GM21786 (cell line): ENCODE results near the gene DENND2D.
A peak's percentile ranks its signal among the peaks of the same experiment; 100 is the strongest.
"Not testable (repeated sequence)": the region's sequence is repeated elsewhere in the genome, so short reads cannot be mapped to it uniquely, and the experiment has no call there.

ENCODE experiments used
- ATAC-seq: cut with Tn5 transposase; IDR thresholded peaks from one replicate; pipeline ENCODE4 v1.9.1; 2021; ENCODE audit not compliant: unreplicated experiment

Gene DENND2D

DNA sequence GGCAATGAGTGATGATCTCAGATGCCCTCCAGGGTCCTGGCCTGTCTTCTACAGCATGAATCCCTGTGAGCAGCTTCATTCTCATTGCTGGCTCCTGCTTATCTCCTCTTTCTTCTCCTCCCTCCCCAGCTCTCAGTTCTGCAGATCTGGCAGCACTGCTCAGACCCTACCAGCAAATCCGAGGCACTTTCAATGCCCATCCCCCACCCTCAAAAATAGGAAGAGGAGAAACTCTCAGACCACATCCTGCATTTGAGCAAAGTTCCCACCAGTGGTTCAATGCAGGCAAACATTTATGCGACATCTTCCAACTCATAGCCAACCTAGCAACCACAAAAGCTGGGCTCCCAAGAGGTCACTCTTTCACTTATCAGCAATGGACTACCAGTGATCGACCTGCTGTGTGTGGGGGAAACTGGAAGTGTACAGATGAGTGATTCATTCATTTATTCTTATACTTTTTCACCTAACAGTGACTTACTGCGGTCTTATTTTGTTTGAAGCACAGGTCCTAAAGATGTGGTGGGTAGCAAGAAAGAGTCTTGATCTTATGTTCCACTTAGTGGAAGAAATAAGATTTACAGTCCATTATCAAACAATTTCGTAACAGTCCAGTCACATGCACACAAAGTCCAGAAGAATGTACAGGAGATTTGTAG, 21.3 kb upstream of the DENND2D start:
- ATAC-seq: peak; percentile 51

DNA sequence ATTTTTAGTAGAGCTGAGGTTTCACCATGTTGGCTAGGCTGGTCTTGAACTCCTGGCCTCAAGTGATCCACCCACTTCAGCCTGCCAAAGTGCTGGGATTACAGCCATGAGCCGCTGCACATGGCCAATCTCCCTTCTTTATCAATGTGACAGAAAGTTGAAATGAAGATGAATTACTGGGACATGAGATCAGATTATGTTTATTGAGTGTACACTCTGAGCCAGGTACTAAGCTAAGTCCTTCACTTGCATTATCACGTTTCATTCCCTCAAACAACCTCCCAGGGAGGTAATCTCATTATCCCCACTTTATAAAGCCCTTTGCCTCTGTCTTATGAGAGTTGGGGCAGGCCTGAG, 20.8 kb upstream of the DENND2D start:
- ATAC-seq: no peak

DNA sequence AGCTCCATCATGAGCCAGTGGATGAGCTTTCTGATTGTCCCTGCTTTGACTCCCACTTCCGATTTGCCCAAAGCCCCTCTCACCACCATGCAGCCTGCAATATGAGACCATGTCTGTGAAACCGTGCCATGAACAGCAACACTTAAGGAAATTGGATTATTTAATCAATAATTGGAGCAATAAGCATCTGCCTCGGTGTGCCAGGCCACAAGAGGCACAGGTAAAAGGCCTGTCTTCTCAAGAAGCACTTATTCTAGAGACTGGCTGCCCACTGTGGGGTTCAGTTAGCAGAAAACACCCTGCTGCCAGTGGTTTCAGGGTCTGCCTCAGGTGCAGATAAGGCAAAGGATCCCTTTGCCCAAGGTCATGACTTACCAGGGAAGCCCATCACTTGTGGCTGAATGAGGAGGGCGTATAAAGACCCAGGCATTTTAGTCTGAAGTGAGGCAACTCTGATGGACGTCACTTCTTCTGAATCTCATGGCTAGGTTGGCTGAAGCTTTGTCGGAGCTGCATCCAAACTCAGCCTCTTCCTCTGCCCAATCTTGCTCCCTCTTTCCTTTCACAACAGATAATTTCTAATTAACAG, 19.9 kb upstream of the DENND2D start:
- no peak for ATAC-seq

DNA sequence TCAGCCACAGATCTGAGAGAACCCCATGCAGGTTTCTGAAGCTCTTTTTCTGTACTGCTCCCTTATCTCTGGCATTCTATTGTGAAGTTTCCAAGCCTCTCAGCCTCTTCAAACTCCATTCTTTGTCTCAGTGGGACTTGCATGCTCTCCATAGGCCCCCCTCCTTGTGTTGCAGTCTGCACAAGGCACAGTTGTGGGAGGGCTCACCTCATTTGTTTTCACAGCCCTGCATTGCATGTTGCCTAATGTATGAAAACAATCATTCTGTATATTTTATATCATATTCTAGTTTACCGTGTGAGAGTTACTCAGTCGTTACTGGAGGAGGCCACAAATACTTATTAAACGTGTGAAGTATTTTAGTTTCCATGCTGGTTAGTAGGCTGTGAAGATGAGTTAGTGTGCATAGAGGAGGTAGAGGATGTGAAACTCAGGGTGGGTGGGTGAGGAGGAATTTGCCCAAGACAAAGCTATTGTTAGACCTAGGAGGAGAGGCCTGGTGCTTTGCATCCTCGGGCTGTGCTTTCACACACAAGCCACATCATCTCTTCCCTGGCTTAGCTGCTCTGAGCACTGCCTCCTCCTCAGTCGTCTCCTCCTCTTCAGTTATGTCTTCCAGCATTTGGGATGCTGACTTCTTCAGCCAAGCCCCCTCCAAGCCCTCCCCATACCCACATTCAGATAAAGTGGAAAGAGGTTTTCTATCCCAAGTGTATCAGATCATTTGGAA, 19.3 kb upstream of the DENND2D start:
- peak; percentile 26 for ATAC-seq

DNA sequence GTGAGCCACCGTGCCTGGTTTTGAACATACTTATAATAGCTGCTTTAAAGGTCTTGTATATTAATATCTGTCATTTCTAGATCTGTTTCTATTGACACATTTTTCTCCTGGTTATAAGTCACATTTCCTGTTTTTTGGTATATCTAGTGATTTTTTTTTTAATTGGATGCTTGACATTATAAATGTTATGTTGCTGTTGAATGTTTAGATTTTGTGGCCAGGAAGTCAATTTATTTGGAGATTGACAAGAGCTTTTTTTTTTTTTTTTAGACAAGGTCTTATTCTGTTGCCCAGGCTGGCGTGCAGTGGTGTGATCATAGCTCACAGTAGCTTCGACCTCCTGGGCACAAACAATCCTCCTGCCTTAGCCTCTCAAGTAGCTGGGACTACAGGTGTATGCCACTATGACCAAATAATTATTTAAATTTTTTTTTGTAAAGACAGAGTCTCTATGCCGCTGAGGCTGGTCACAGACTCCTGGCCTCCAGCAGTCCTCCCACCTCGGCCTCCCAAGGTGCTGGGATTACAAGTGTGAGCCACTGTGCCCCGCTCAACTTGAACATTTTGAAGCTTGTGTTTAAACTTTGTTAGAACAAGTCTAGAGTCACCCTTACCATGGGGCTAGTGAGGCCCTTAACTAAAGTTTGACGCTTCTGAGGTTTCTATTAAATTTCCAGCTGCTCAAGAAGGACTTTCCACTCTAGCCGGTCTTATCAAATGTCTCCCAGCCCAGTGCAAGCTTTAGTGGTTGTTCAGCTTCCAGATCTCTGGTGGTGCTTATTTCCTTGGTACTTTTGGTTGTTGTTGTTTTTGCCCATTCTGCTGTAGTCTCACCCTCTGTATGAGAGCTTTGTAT, 18.5 kb upstream of the DENND2D start:
- ATAC-seq: no peak

DNA sequence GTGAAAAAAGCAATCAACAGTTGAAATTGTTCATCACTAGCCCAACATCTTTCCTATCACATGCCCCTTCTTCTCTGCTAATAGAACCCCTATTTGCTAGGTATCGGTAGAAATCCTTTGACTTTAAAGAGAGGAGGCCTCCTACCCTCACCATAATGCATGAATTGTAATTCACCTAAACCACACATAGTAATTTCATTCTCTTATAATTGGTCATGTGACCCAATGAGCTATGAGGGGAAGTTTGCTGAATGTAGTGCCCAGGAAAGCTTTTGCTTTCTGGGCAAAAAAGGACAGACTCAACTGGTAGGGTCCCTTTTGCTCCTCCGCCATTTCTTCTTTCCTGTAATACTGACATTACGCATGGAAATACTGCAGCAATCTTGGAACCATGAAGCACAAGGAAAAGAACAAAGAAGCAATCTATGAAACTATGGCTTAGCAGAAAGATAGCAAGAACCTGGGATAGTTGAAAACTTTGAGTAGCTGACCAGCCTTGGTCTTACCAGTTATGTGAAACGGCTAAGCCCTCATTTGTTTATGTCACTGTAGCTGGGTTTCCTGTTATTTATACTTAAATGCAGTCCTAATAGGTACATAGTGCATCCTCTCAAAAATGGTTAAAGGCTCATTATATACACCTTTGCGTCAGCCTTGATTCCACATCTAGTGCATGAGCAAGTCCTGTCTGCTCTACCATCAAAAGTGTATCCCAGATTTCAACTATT, 16.9 kb upstream of the DENND2D start:
- ATAC-seq: no peak

DNA sequence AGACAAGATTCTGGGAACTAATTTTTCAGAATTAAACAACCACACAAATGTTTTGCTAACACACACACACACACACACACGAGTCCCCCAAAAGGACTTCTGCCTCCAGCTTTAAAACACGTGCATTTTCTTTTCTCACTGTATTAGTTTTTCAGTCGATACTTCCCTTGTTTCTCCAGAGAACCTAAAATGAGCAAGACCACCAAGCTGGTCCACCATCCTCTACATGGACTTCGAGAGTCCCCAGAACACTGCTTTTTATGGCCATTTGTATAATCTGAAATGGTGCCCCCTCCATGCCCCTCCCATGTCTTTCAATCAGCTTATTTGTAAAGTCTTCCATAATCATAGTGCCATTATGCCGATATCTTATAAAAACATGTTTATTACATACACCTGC, 16.3 kb upstream of the DENND2D start:
- no peak for ATAC-seq

DNA sequence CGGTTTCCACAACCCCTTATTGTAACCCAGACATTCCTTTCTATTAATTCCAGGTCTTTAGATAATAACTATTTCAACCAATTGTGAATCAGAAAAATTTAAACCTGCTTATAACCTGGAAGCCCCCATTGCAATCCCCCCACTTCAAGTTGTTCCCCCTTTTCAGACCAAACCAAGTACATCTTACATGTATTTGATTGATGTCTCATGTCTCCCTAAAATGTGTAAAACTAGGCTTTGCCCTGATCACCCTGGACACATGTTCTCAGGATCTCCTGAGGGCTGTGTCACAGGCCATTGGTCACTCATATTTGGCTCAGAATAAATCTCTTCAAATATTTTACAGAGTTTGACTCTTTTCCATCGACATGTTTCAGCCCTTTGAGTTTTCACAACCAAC, 14.8 kb upstream of the DENND2D start:
- not testable (repeated sequence) for ATAC-seq

DNA sequence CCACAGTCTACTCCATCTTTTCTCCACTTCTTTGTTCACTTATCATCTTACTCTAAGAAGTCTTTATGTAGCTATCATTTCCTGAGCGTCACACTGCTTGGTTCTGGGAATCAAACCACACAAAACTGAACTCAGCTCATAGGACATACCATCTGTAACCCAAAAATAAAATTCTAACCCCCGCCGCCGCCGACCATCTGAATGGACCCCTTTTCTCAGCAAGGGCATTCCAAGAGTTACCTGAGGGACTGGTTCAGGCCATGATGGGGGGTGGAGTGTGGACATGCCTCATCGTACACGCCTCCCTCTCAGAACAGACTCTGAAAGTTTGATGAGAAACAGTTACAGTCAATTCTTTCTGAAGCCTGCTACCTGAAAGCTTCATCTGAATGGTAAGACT, 14.4 kb upstream of the DENND2D start:
- ATAC-seq: no peak

DNA sequence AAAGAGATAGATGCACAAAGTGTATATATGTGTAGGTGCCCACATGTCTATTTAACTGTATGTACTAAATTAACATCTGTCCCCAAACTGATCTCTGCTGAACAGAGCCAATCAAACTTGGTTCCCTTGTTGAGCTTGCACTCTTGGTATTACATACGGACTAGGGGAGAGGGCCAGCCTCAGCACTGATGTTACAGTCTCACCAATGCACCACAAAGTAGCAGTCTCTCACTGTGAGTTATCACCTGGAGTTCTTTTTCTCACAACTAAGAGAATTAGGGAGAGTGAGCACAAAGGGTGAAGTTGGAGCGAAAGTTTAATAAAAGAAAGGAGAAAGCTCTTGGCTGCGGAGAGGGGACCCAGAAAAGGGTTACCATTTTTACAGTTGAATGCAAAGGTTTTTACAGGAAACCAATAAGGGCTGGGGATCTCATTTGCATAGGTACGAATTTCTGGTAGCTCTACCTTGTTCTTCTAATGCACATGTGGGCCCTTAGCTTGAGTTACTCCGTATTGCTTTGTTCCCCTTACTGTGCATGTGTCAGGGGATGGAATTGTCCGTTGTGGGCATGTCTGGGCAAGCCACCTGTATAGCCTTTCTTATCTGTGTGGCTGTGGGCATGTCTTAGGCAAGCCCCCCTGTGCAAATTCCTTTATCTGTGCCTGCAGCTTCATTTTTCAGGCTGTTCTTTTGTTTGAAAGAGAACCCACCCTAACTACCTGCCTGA, 13.8 kb upstream of the DENND2D start:
- no peak for ATAC-seq

DNA sequence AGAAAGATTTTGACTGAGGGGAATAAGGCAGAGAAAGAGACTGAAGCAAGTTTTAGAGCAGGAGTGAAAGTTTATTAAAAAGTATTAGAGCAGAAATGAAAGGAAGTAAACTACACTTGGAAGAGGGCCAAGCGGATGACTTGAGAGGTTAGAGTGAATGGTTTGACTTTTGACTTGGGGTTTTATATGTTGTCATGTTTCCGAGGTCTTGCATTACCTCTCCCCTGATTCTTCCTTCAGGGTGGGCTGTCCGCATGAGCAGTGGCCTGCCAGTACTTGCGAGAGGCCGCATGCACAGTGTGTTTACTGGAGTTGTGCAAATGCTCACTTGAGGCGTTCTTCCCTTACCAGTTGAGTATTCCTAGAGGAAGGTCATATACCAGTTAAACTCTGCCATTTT, 13.0 kb upstream of the DENND2D start:
- no peak for ATAC-seq

DNA sequence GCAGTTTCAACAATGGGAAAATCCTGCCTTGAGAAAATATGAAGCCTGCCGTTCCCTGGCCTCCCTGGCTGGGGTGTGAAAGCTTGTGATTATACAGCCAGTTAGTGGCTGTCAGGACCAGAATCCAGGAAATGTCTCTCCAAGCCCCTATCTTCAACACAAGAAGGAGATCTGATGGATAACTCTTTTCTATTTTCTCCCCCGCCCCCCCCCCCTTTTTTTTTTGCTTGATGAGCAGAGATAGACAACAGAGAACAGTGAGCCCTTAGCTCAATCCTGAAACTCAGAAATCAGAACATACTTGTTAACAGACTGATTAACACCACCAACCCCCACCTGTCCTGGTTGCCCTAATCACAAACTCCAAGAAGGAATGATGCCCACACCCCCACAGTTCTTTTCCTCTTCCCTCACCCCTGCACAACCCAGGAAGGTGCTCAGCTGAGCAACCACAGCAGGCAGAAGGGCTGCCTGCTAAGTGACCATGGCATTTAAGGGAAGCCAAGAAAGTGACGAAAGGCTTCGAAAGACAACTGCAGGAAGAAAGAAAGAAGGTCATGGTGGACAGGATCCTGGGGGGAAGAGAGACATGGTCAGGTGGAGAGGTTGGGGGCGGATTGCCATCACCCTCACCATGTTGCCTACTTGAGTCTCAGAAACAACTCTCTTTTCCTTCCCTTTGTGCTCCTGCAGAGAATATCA, 12.3 kb upstream of the DENND2D start:
- ATAC-seq: no peak

DNA sequence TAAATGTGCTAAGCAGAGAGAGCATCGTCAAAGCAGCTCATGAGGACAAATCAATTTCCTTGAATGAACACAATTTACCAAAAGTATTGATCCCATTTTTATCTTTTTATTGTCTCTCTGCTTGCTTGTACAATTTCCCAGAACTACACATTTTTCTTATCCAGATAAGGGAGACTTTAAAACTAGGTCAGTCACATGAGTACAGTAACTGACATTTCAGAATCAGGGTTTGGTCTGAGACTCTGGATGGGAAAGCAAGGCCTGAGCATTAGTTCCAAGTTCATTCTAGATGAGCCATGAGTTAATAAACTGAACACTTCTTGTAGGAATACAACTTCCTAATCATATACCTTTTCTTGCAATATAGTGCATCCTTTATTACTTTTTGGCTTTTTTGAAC, 11.5 kb upstream of the DENND2D start:
- no peak for ATAC-seq

DNA sequence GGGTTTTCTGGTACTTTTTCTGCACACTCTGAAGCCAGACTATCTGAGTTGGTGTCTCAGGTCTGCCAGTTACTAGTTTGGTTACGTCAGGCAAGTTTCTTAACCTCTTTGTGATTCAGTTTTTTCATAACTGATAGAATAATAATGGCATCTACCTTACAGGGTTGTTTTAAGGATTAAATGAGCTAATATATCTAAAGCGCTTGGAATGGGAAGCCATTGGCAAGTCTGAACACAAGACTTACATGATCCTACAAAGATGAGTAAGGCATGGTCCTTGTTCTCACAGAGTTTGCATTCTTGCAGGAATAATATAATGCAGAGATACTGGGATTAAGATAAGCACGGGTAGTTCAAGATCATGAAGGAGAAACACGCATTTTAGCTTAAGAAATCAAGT, 9.2 kb upstream of the DENND2D start:
- no peak for ATAC-seq

DNA sequence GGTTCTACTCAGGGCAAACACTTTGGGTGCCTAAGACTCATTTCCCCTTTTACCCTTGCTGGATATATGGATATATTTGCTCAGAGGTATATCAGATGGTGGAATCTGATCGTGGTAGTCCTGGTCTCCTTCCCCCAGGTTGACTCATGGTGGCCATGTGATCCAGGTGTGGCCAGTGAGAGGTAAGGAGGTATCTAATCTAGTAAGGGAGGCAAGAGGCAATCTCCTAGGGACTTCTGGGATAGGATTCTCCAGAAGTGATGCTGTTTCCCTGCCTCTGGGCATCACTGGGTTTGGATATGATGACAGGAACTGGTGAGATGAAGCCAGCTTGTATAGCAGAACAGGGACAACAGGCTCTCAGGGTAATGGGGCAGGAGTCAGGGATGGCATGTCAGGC, 8.5 kb upstream of the DENND2D start:
- no peak for ATAC-seq

DNA sequence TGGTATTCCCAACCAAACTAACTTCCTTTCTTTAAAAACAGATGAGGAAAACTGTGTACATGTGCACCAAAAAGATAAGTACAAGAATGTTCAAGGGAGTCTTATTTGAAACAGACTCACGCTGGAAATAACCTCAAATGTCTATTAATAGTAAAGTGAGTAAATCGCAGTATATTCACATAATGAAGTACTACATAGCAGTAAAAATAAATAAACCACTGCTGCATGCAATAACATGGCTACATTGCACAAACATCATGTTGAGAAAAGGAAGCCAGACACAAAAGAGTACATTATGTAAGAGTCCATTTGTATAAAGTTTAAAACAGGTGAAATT, 5.2 kb upstream of the DENND2D start:
- no peak for ATAC-seq

DNA sequence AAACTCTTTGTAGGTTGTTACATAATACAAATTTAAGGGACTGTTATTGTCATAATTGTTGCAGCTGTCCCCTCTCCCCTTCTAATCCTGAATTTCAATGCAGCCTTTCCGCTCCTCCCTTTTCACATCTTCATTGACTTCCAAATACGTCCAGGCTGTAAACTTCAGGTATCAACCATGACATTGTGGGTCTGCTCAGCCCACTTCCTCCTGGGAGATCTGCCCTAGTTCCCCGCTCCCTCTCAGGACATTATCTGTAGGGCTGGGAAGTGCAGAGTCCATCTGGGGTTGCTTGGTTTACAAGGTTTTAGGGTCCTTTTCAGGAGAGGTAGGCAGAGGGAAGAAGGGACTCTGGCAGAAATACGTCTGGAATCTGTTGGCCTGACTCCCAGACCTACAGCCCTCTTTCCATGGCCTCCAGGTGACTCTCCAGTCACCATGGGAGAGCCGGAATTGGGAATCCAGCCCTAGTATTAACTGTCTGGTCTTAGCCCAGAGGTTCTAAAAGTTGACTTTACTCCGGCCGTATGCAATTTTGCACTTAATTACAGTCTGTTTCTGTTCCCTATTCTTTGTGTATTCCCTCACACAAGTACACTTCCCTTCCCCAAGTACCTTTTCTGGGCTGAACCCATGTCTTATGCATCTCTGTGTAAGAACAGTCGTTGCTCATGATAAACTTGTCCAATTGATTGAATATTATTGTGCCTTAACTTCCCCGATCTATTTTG, 4.7 kb upstream of the DENND2D start:
- ATAC-seq: no peak

DNA sequence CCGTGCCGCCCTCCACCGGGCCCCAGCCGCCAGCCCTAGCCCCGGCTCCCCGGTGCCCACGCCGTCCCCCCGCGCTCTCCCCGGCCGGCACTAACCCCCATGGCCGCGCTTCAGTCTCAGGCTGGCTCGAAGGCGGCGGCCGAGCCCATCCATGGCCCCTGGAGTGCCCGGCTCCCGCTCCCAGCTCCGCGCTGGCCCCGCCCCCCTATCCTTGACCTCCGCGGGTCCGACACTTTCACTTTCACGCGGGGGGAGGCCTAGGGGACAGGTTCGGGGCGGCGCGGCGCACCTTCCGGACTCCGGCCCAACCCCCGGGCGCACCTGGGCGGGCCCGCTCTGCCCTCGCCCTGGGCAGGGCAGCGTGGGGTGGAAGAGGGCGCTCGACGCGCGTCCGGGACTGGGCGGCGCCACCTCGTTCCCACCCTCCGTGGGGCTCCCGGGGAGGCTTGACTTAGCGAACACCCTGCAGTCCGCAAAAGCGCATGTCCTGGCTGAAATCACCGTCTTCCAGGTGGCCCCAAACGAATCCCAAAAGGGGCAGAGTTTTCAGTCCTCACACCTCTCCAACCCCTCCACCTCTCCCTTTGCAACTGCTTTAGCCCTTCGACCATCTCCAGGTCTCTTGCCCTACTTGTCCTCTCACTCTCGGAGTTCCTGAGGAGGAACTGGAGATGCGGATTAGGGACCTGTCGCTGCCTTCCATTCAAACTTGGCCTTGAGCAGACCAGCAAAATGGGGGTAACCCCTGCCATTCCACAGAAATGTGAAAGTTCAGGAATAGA, 3.9 kb upstream of the DENND2D start:
- peak; percentile 56 for ATAC-seq
